GM12878 (cell line): ENCODE results near the gene PHF21B. TPM values are rescaled to one million over a fixed set of nuclear protein-coding genes. Genes with fewer than 3 reads are reported as not detected.

Source experiments
- ATF2 ChIP-seq: IDR thresholded peaks from 2 replicates; pipeline ENCODE4 v1.6.1; 2012; ENCODE audit warnings: low read length, inconsistent platforms
- ATF3 ChIP-seq: IDR thresholded peaks from 2 replicates; pipeline ENCODE4 v1.6.1; 2011; ENCODE audit warnings: low read depth, mild to moderate bottlenecking, low read length, moderate library complexity, borderline replicate concordance; ENCODE audit errors: extremely low read depth
- ATF7 ChIP-seq: fragments of 450-650 bp; IDR thresholded peaks from 2 replicates; pipeline ENCODE4 v1.6.1; 2016; ENCODE audit warnings: low read depth, mild to moderate bottlenecking
- BCL11A ChIP-seq: IDR thresholded peaks from 2 replicates; pipeline ENCODE4 v1.6.1; 2011; ENCODE audit warnings: low read depth, low read length
- CREM ChIP-seq: IDR thresholded peaks from 2 replicates; pipeline ENCODE4 v1.6.1; 2014; ENCODE audit warnings: antibody characterized with exemption, low read depth
- EED ChIP-seq: sonication (generic); IDR thresholded peaks from 2 replicates; pipeline ENCODE4 v1.6.1; 2016; ENCODE audit warnings: antibody characterized with exemption, low read depth
- FOXK2 ChIP-seq: fragments of 450-650 bp; IDR thresholded peaks from 2 replicates; pipeline ENCODE4 v1.6.1; 2017; ENCODE audit warnings: mild to moderate bottlenecking, moderate library complexity
- FOXM1 ChIP-seq: IDR thresholded peaks from 2 replicates; pipeline ENCODE4 v1.6.1; 2012; ENCODE audit warnings: low read depth, mild to moderate bottlenecking, inconsistent platforms, low read length, moderate library complexity
- KAT2A ChIP-seq: conservative IDR thresholded peaks from 2 replicates; pipeline ENCODE4 v1.6.1; 2011; ENCODE audit warnings: low read depth, low read length; ENCODE audit not compliant: control insufficient read depth
- MEF2A ChIP-seq: IDR thresholded peaks from 2 replicates; pipeline ENCODE4 v1.6.1; 2011; ENCODE audit warnings: low read depth, mild to moderate bottlenecking, low read length, moderate library complexity; ENCODE audit not compliant: insufficient read depth
- NFYA ChIP-seq: IDR thresholded peaks from 2 replicates; pipeline ENCODE4 v1.6.1; 2011; ENCODE audit warnings: low read depth, mild to moderate bottlenecking, low read length, improper control_type of control experiment, borderline replicate concordance
- NFYB ChIP-seq: IDR thresholded peaks from 2 replicates; pipeline ENCODE4 v1.6.1; 2011; ENCODE audit warnings: low read depth, mild to moderate bottlenecking, low read length, improper control_type of control experiment, moderate library complexity; ENCODE audit not compliant: insufficient read depth
- NR2C1 ChIP-seq: fragments of 450-650 bp; IDR thresholded peaks from 2 replicates; pipeline ENCODE4 v1.6.1; 2017; ENCODE audit warnings: antibody characterized with exemption, mild to moderate bottlenecking, moderate library complexity
- POLR2A ChIP-seq: IDR thresholded peaks from 2 replicates; pipeline ENCODE4 v1.6.1; 2011; ENCODE audit warnings: low read depth, mild to moderate bottlenecking, low read length
- RBBP5 ChIP-seq: fragments of 200-600 bp; sonication (generic); conservative IDR thresholded peaks from 2 replicates; pipeline ENCODE4 v1.6.1; 2016
- RCOR1 ChIP-seq: conservative IDR thresholded peaks from 2 replicates; pipeline ENCODE4 v1.6.1; 2012; ENCODE audit warnings: low read depth, low read length, improper control_type of control experiment
- RELB ChIP-seq: fragments of 450-650 bp; IDR thresholded peaks from 2 replicates; pipeline ENCODE4 v1.6.1; 2017; ENCODE audit warnings: low read depth, mild to moderate bottlenecking, moderate library complexity
- SIX5 ChIP-seq: IDR thresholded peaks from 2 replicates; pipeline ENCODE4 v1.6.1; 2011; ENCODE audit warnings: mild to moderate bottlenecking, low read depth, low read length, moderate library complexity; ENCODE audit not compliant: severe bottlenecking
- SMAD1 ChIP-seq: fragments of 450-650 bp; IDR thresholded peaks from 2 replicates; pipeline ENCODE4 v1.6.1; 2018; ENCODE audit warnings: mild to moderate bottlenecking, low read depth; ENCODE audit not compliant: partially characterized antibody
- SMAD5 ChIP-seq: IDR thresholded peaks from 2 replicates; pipeline ENCODE4 v1.6.1; 2016; ENCODE audit warnings: antibody characterized with exemption, low read depth
- SREBF2 ChIP-seq: IDR thresholded peaks from 2 replicates; pipeline ENCODE4 v1.6.1; 2012; ENCODE audit warnings: mild to moderate bottlenecking, low read length
- SUZ12 ChIP-seq: fragments of 200-600 bp; sonication (generic); IDR thresholded peaks from one replicate; pipeline ENCODE4 v1.6.1; 2018; ENCODE audit warnings: antibody characterized with exemption, mild to moderate bottlenecking; ENCODE audit not compliant: unreplicated experiment
- TAF1 ChIP-seq: IDR thresholded peaks from 2 replicates; pipeline ENCODE4 v1.6.1; 2011; ENCODE audit warnings: mild to moderate bottlenecking, low read depth, low read length, borderline replicate concordance
- TARDBP ChIP-seq: IDR thresholded peaks from 2 replicates; pipeline ENCODE4 v1.6.1; 2016; ENCODE audit warnings: borderline replicate concordance
- TCF7 ChIP-seq: IDR thresholded peaks from 2 replicates; pipeline ENCODE4 v1.6.1; 2014; ENCODE audit warnings: antibody characterized with exemption, borderline replicate concordance
- WRNIP1 ChIP-seq: IDR thresholded peaks from 2 replicates; pipeline ENCODE4 v1.6.1; 2011; ENCODE audit warnings: low read depth, low read length, improper control_type of control experiment, borderline replicate concordance
- YY1 ChIP-seq: IDR thresholded peaks from 2 replicates; pipeline ENCODE4 v1.6.1; 2011; ENCODE audit warnings: low read depth, mild to moderate bottlenecking, low read length
- ZBTB4 ChIP-seq: fragments of 450-650 bp; formaldehyde crosslinking; IDR thresholded peaks from 2 replicates; pipeline ENCODE4 v1.4.0; 2022; ENCODE audit warnings: mild to moderate bottlenecking, moderate library complexity
- ZNF217 ChIP-seq: fragments of 450-650 bp; IDR thresholded peaks from 2 replicates; pipeline ENCODE4 v1.6.1; 2017; ENCODE audit warnings: antibody characterized with exemption, mild to moderate bottlenecking
- polyA plus RNA-seq, 11 experiments: library from polyadenylated mRNA; depleted of rRNA in 4 of 11; unstranded in 6 of 11; stranded (reverse) in 5 of 11; fragments of >200 nt; fragmentation: Nextera tagmentation in 4 of 11; fragmentation: Illumina TruSeq in 1 of 11; extraction: Ambion mirVana in 4 of 11; extraction: Trizol in 1 of 11; gene quantifications; 1 replicate in 1 of 11; 2 replicates in 10 of 11; pipeline versions ENCODE4 v1.2.1 to v1.2.3, GENCODE V29; 2011 to 2016; ENCODE audit warnings: inconsistent platforms in 2 of 11, missing spikeins in 2 of 11, low read depth in 1 of 11
- total RNA-seq, 4 experiments: library from RNA; depleted of rRNA in 3 of 4; stranded (reverse); fragments of >200 nt in 3 of 4; fragmentation: Illumina TruSeq in 1 of 4; extraction: Trizol in 1 of 4; gene quantifications; 2 replicates each; pipeline versions ENCODE4 v1.2.1 to v1.2.3, GENCODE V29; 2013 to 2021

Gene PHF21B
- total and polyA plus RNA-seq, 10 of the 15 experiments (the other 5 are each of a cell fraction or from before 2014, with no cell fraction given) = 0.03 to 0.35 TPM; not detected in 8

- TF ChIP-seq ZBTB4 (CRISPR knock-in tag) (no peak), SREBF2 (no peak), TARDBP (no peak), NFYA (no peak), SMAD1 (no peak), ATF3 (no peak), NFYB (no peak), CREM (peak; percentile 80), ZNF217 (peak; percentile 43; the same call in 1 of the 2 replicates), RCOR1 (no peak), ATF7 (no peak), SIX5 (no peak), FOXM1 (no peak), YY1 (no peak), BCL11A (no peak), SUZ12 (no peak), ATF2 (no peak), RELB (0 out of 2 replicates have a peak, but pooled peaks have one; percentile 34), TAF1 (no peak), MEF2A (no peak), SMAD5 (no peak), TCF7 (no peak), FOXK2 (no peak), EED (peak; percentile 46; the same call in 1 of the 2 replicates), NR2C1 (no peak), RBBP5 (no peak), KAT2A (no peak), POLR2A (no peak), WRNIP1 (no peak)
Measured at GRCh38 chr22:44955102-44955501, 54.7 kb downstream of the PHF21B start (continued).
